Mucosa of gallbladder (tissue), 1 donor: ENCODE measurements around the gene CRB3. TPM values are rescaled to one million over a fixed set of nuclear protein-coding genes. Genes with fewer than 3 reads are reported as not detected.

Experiments used
- DNase-seq: peaks from one replicate; pipeline ENCODE4 v3.0.0-alpha.2; 2020; ENCODE audit warnings: low spot score
- total RNA-seq: library from RNA; stranded (reverse); gene quantifications from one replicate; pipeline ENCODE4 v1.2.1, GENCODE V29; 2021
- donor health status: DM: no; HTN: no; CAD: no.

CRB3 gene
- total RNA-seq, 1 donor from 2014 or later, result 75.9 TPM

- DNase-seq, result no peak
Observed at GRCh38 chr19:6466526-6467248, 2.6 kb downstream of the CRB3 start.

- no peak for DNase-seq
Observed at GRCh38 chr19:6467384-6467783, 3.3 kb downstream of the CRB3 start.

- DNase-seq, result no peak
Observed at GRCh38 chr19:6470173-6470572, 6.1 kb downstream of the CRB3 start.

GRCh38 chr19:6471076-6471475 is 7.0 kb downstream of the CRB3 start:
- no peak for DNase-seq

GRCh38 chr19:6472713-6473112 is 8.6 kb downstream of the CRB3 start:
- DNase-seq, result no peak

GRCh38 chr19:6473647-6474046 is 9.6 kb downstream of the CRB3 start:
- no peak for DNase-seq

- DNase-seq, result no peak
Observed at GRCh38 chr19:6475321-6476108, 11.4 kb downstream of the CRB3 start.

- peak; percentile 88 for DNase-seq
Observed at GRCh38 chr19:6476155-6476895, 12.3 kb downstream of the CRB3 start.

GRCh38 chr19:6476896-6477431 is 12.9 kb downstream of the CRB3 start:
- no peak for DNase-seq

- no peak for DNase-seq
Observed at GRCh38 chr19:6478815-6479214, 14.7 kb downstream of the CRB3 start.

GRCh38 chr19:6479836-6480398 is 15.8 kb downstream of the CRB3 start:
- no peak for DNase-seq

- no peak for DNase-seq
Observed at GRCh38 chr19:6480848-6481415, 16.9 kb downstream of the CRB3 start.

GRCh38 chr19:6481541-6482342 is 17.7 kb downstream of the CRB3 start, which contains the start of gene DENND1C:
TSS of gene DENND1C (minus strand) at chr19:6481787. CDS start at chr19:6481695, 92 bp downstream.
- peak; percentile 34 for DNase-seq

GRCh38 chr19:6482343-6482686 is 18.2 kb downstream of the CRB3 start:
- no peak for DNase-seq

- DNase-seq, result no peak
Observed at GRCh38 chr19:6483235-6483634, 19.2 kb downstream of the CRB3 start.

GRCh38 chr19:6484230-6484629 is 20.2 kb downstream of the CRB3 start:
- no peak for DNase-seq

GRCh38 chr19:6484831-6485230 is 20.8 kb downstream of the CRB3 start:
- no peak for DNase-seq

- no peak for DNase-seq
Observed at GRCh38 chr19:6489278-6490061, 25.4 kb downstream of the CRB3 start.

GRCh38 chr19:6490134-6490533 is 26.1 kb downstream of the CRB3 start:
- no peak for DNase-seq
